Esophagus squamous epithelium (tissue), 5 donors: Measurements from ENCODE around the gene STON1. TPM values are rescaled to one million over a fixed set of nuclear protein-coding genes. Genes with fewer than 3 reads are reported as not detected.

Experiments used
- DNase-seq: peaks from one replicate; lab custom pipeline; 2025; lab: John Stamatoyannopoulos, UW
- H3K27ac ChIP-seq, 4 donors: fragments of 200-600 bp; sonication (generic); one replicate each; pipeline ENCODE4 v1.5.1; 2016 to 2019; ENCODE audit warnings: mild to moderate bottlenecking in 1 of 4
- H3K27me3 ChIP-seq, 4 donors: fragments of 200-600 bp; sonication (generic); 1 replicate in 3 of 4; 2 replicates in 1 of 4; pipeline versions ENCODE4 v1.5.1 to v1.6.0; 2017 to 2021; ENCODE audit warnings: antibody characterized with exemption in 1 of 4
- H3K36me3 ChIP-seq, 3 donors: fragments of 200-600 bp; sonication (generic); one replicate each; pipeline ENCODE4 v1.5.1; 2016 to 2019
- H3K4me1 ChIP-seq, 3 donors: fragments of 200-600 bp; sonication (generic); one replicate each; pipeline ENCODE4 v1.5.1; 2017 to 2019
- H3K4me3 ChIP-seq, 4 donors: fragments of 200-600 bp; sonication (generic); 1 replicate in 3 of 4; 2 replicates in 1 of 4; pipeline ENCODE4 v1.5.1; 2016 to 2019; ENCODE audit warnings: mild to moderate bottlenecking in 2 of 4, moderate library complexity in 1 of 4
- H3K9me3 ChIP-seq, 3 donors: fragments of 200-600 bp; sonication (generic); one replicate each; pipeline ENCODE4 v1.5.1; 2016 to 2019
- CTCF ChIP-seq, 6 experiments: fragments of 450-650 bp in 4 of 6; fragments of 200-600 bp in 2 of 6; sonication (generic) in 2 of 6; IDR thresholded peaks; one replicate each; pipeline ENCODE4 v1.5.1; 2016 to 2019; ENCODE audit warnings: antibody characterized with exemption in 6 of 6, mild to moderate bottlenecking in 4 of 6, moderate library complexity in 4 of 6
- POLR2A ChIP-seq, 4 donors: fragments of 450-650 bp; IDR thresholded peaks; one replicate each; pipeline ENCODE4 v1.6.1; 2017; ENCODE audit warnings: antibody characterized with exemption in 4 of 4, mild to moderate bottlenecking in 4 of 4, moderate library complexity in 3 of 4
- WGBS, 2 donors: methylation state at CpG; one replicate each; pipeline ENCODE4 v1.1.5; 2018; 5-methylcytosine and 5-hydroxymethylcytosine counted together
- intact Hi-C: fragments of 100-400 bp; cut with DNase I; formaldehyde crosslinking; loops from one replicate; pipeline ENCODE4 v1.15.0; 2022
- total RNA-seq, 4 donors: library from RNA; depleted of rRNA; stranded (reverse); fragments of >200 nt; gene quantifications; one replicate each; pipeline ENCODE4 v1.1.0, GENCODE V29; 2016
- donor health status: DM: yes; HTN: yes; CAD: no.

Gene STON1
- total RNA-seq, 4 donors from 2014 or later: 2.0 to 37.2 (median 6.9) TPM

- Histone ChIP-seq H3K4me3 (no peak overlapping the region), H3K4me1 (peaks cover 10 to 64% (median 12%) of the 10 kb centered on the region in 3 donors), H3K27me3 (no peaks in the 10 kb centered on the region), H3K36me3 (peaks cover 0 to 6% (median 0%) of the 10 kb centered on the region in 3 donors), H3K27ac (peak overlapping the region; percentile 0 to 93 (median 90)), H3K9me3 (no peaks in the 10 kb centered on the region)
- TF ChIP-seq CTCF (IDR thresholded peaks at IDR 0.05): no peak
- intact Hi-C loops: no loop called here
- DNase-seq: no peak
- 44 to 63% methylated on average over 2 of the region's 2 CpGs for WGBS, 2 donors
These were observed 2.6 kb upstream of the STON1 start for GRCh38 chr2:48527226-48527885.

GRCh38 chr2:48528431-48528830, 1.5 kb upstream of the STON1 start:
- TF ChIP-seq POLR2A (IDR thresholded peaks at IDR 0.05) (no peak), CTCF (IDR thresholded peaks at IDR 0.05) (no peak)
- Histone ChIP-seq H3K27me3 (no peaks in the 10 kb centered on the region), H3K36me3 (no peaks in the 10 kb centered on the region), H3K9me3 (no peaks in the 10 kb centered on the region), H3K27ac (peak overlapping the region in 3 of 4 donors; percentile 89 to 93 (median 90)), H3K4me3 (peak overlapping the region in 2 of 4 donors; percentile 6 to 79), H3K4me1 (peaks cover 10 to 69% (median 12%) of the 10 kb centered on the region in 3 donors)
- 75 to 84% methylated on average over 2 to 5 of the region's 5 CpGs for WGBS, 2 donors
- no peak for DNase-seq
- intact Hi-C loops: no loop called here

GRCh38 chr2:48529194-48529593, 760 bp upstream of the STON1 start:
- Histone ChIP-seq H3K4me3 (peak overlapping the region in 3 of 4 donors; percentile 64 to 79 (median 69)), H3K27ac (peak overlapping the region; percentile 73 to 93 (median 90)), H3K36me3 (no peaks in the 10 kb centered on the region), H3K27me3 (no peaks in the 10 kb centered on the region), H3K4me1 (peaks cover 10 to 69% (median 12%) of the 10 kb centered on the region in 3 donors), H3K9me3 (no peaks in the 10 kb centered on the region)
- WGBS, 2 donors: 11 to 39% methylated on average over 5 to 7 of the region's 7 CpGs
- no peak for TF ChIP-seq CTCF (IDR thresholded peaks at IDR 0.05)
- peak in 2 of 4 donors; percentile 11 to 38 for TF ChIP-seq POLR2A (IDR thresholded peaks at IDR 0.05)
- intact Hi-C loops: no loop called here
- DNase-seq: no peak

- H3K9me3 ChIP-seq: no peaks in the 10 kb centered on the region
- H3K27ac ChIP-seq: peak overlapping the region; percentile 73 to 93 (median 90)
- H3K36me3 ChIP-seq: no peaks in the 10 kb centered on the region
- WGBS, 2 donors: 0 to 5% methylated on average over 12 to 13 of the region's 15 CpGs
- TF ChIP-seq POLR2A (IDR thresholded peaks at IDR 0.05): no peak
- no peak for TF ChIP-seq CTCF (IDR thresholded peaks at IDR 0.05)
- no peak for DNase-seq
- H3K4me3 ChIP-seq: peak overlapping the region; percentile 49 to 79 (median 66)
- peaks cover 10 to 69% (median 12%) of the 10 kb centered on the region in 3 donors for H3K4me1 ChIP-seq
- intact Hi-C loops: no loop called here
- H3K27me3 ChIP-seq: no peaks in the 10 kb centered on the region
These were observed 300 bp upstream of the STON1 start for GRCh38 chr2:48529676-48530032.

GRCh38 chr2:48531141-48531648, 1.2 kb downstream of the STON1 start:
- TF ChIP-seq POLR2A (IDR thresholded peaks at IDR 0.05): peak in 1 of 4 donors; percentile 20
- no peak for TF ChIP-seq CTCF (IDR thresholded peaks at IDR 0.05)
- peak overlapping the region; percentile 49 to 79 (median 66) for H3K4me3 ChIP-seq
- peak overlapping the region; percentile 73 to 93 (median 90) for H3K27ac ChIP-seq
- WGBS, 2 donors: 9 to 15% methylated on average over 4 to 6 of the region's 6 CpGs
- intact Hi-C loops: no loop called here
- H3K4me1 ChIP-seq: peaks cover 5 to 62% (median 10%) of the 10 kb centered on the region in 3 donors
- no peaks in the 10 kb centered on the region for H3K27me3 ChIP-seq
- no peaks in the 10 kb centered on the region for H3K36me3 ChIP-seq
- no peak for DNase-seq
- no peaks in the 10 kb centered on the region for H3K9me3 ChIP-seq
